Esophagus (tissue), 2 donors: Measurements from ENCODE around the gene ARPC4. TPM values are rescaled to one million over a fixed set of nuclear protein-coding genes. Genes with fewer than 3 reads are reported as not detected.

ENCODE experiments used
- H3K27ac ChIP-seq, 2 donors: one replicate each; pipeline ENCODE4 v1.5.1; 2013; ENCODE audit warnings: low read depth in 2 of 2, mild to moderate bottlenecking in 2 of 2, inconsistent platforms in 1 of 2, low read length in 1 of 2, moderate library complexity in 1 of 2
- H3K27me3 ChIP-seq, 2 donors: one replicate each; pipeline ENCODE4 v1.6.1; 2013; ENCODE audit warnings: low read length in 2 of 2, control low read depth in 1 of 2, mild to moderate bottlenecking in 1 of 2; ENCODE audit not compliant: insufficient read depth in 2 of 2, control insufficient read depth in 1 of 2
- H3K36me3 ChIP-seq, 2 donors: one replicate each; pipeline ENCODE4 v1.6.1; 2013; ENCODE audit warnings: low read length in 1 of 2; ENCODE audit not compliant: control insufficient read depth in 2 of 2, insufficient read depth in 2 of 2
- H3K4me1 ChIP-seq, 2 donors: one replicate each; pipeline ENCODE4 v1.6.1; 2013; ENCODE audit warnings: low read length in 1 of 2; ENCODE audit not compliant: control insufficient read depth in 2 of 2, insufficient read depth in 2 of 2
- H3K4me3 ChIP-seq, 2 donors: one replicate each; pipeline ENCODE4 v1.5.1; 2013; ENCODE audit warnings: low read length in 2 of 2, mild to moderate bottlenecking in 2 of 2, low read depth in 1 of 2, moderate library complexity in 1 of 2
- H3K9me3 ChIP-seq, 2 donors: one replicate each; pipeline ENCODE4 v1.6.1; 2013; ENCODE audit warnings: mild to moderate bottlenecking in 2 of 2, low read depth in 1 of 2, low read length in 1 of 2, moderate library complexity in 1 of 2; ENCODE audit not compliant: control insufficient read depth in 2 of 2, insufficient read depth in 1 of 2
- WGBS, 2 donors: extraction: QIAGEN DNeasy Blood & Tissue Kit; methylation state at CpG; one replicate each; pipeline ENCODE4 v1.1.7; 2013; 5-methylcytosine and 5-hydroxymethylcytosine counted together
- polyA plus RNA-seq, 2 donors: library from polyadenylated mRNA; stranded (reverse); fragments of 200-250 nt; gene quantifications; one replicate each; pipeline ENCODE4 v1.2.3, GENCODE V29; 2013
- donor health status: healthy with polysubstance abuse.
- donor health status: Bipolar disorder and iron deficiency.

ARPC4 gene
- polyA plus RNA-seq, 2 donors: 52.8 to 114 TPM

- Histone ChIP-seq H3K4me3 (peak overlapping the region; percentile 58 to 61), H3K27ac (peak overlapping the region; percentile 94 to 96), H3K4me1 (peaks cover 2 to 15% of the 10 kb centered on the region in 2 donors), H3K9me3 (no peaks in the 10 kb centered on the region), H3K27me3 (no peaks in the 10 kb centered on the region), H3K36me3 (peaks cover 5 to 14% of the 10 kb centered on the region in 2 donors)
- 37 to 38% methylated on average over 17 of the region's 17 CpGs for WGBS, 2 donors
Measured at GRCh38 chr3:9750556-9751411, 42.1 kb upstream of the ARPC4 start.

GRCh38 chr3:9754678-9755077 is 38.2 kb upstream of the ARPC4 start:
- WGBS, 2 donors: 63 to 69% methylated on average over 8 of the region's 8 CpGs
- Histone ChIP-seq H3K4me1 (peaks cover 0 to 15% of the 10 kb centered on the region in 2 donors), H3K36me3 (peaks cover 3 to 17% of the 10 kb centered on the region in 2 donors), H3K27me3 (no peaks in the 10 kb centered on the region), H3K4me3 (no peak overlapping the region), H3K9me3 (no peaks in the 10 kb centered on the region), H3K27ac (peak overlapping the region in 1 of 2 donors; percentile 34)

- Histone ChIP-seq H3K4me3 (no peak overlapping the region), H3K4me1 (peaks cover 2 to 4% of the 10 kb centered on the region in 2 donors), H3K9me3 (no peaks in the 10 kb centered on the region), H3K36me3 (peaks cover 3 to 22% of the 10 kb centered on the region in 2 donors), H3K27me3 (no peaks in the 10 kb centered on the region), H3K27ac (no peak overlapping the region)
- WGBS, 2 donors: 92 to 96% methylated on average over 11 to 13 of the region's 13 CpGs
Measured at GRCh38 chr3:9757427-9757826, 35.5 kb upstream of the ARPC4 start.

GRCh38 chr3:9760779-9761505 is 31.9 kb upstream of the ARPC4 start:
- no peaks in the 10 kb centered on the region for H3K27me3 ChIP-seq
- H3K27ac ChIP-seq: no peak overlapping the region
- 96% methylated on average over 10 of the region's 10 CpGs for WGBS, 2 donors
- H3K4me3 ChIP-seq: no peak overlapping the region
- peaks cover 2 to 3% of the 10 kb centered on the region in 2 donors for H3K4me1 ChIP-seq
- H3K9me3 ChIP-seq: no peaks in the 10 kb centered on the region
- H3K36me3 ChIP-seq: peaks cover 3 to 28% of the 10 kb centered on the region in 2 donors

- Histone ChIP-seq H3K27ac (no peak overlapping the region), H3K27me3 (no peaks in the 10 kb centered on the region), H3K36me3 (peaks cover 3 to 21% of the 10 kb centered on the region in 2 donors), H3K4me3 (no peak overlapping the region), H3K4me1 (peaks cover 2 to 3% of the 10 kb centered on the region in 2 donors), H3K9me3 (no peaks in the 10 kb centered on the region)
- WGBS, 2 donors: 88 to 91% methylated on average over 5 of the region's 5 CpGs
Measured at GRCh38 chr3:9761919-9762318, 31.0 kb upstream of the ARPC4 start.

- no peaks in the 10 kb centered on the region for H3K27me3 ChIP-seq
- 89 to 90% methylated on average over 8 of the region's 8 CpGs for WGBS, 2 donors
- peaks cover 3 to 13% of the 10 kb centered on the region in 2 donors for H3K36me3 ChIP-seq
- peaks cover 2 to 3% of the 10 kb centered on the region in 2 donors for H3K4me1 ChIP-seq
- H3K27ac ChIP-seq: no peak overlapping the region
- H3K4me3 ChIP-seq: no peak overlapping the region
- H3K9me3 ChIP-seq: no peaks in the 10 kb centered on the region
Measured at GRCh38 chr3:9762871-9763270, 30.0 kb upstream of the ARPC4 start.

GRCh38 chr3:9765865-9766264 is 27.0 kb upstream of the ARPC4 start:
- Histone ChIP-seq H3K27ac (no peak overlapping the region), H3K36me3 (peaks cover 0 to 9% of the 10 kb centered on the region in 2 donors), H3K4me1 (peaks cover 2 to 12% of the 10 kb centered on the region in 2 donors), H3K9me3 (no peaks in the 10 kb centered on the region), H3K4me3 (no peak overlapping the region), H3K27me3 (no peaks in the 10 kb centered on the region)
- WGBS, 2 donors: 89% methylated on average over 4 of the region's 4 CpGs

GRCh38 chr3:9767418-9767817 is 25.5 kb upstream of the ARPC4 start:
- Histone ChIP-seq H3K9me3 (no peaks in the 10 kb centered on the region), H3K4me3 (no peak overlapping the region), H3K27me3 (no peaks in the 10 kb centered on the region), H3K27ac (peak overlapping the region in 1 of 2 donors; percentile 6), H3K4me1 (peaks cover 0 to 12% of the 10 kb centered on the region in 2 donors), H3K36me3 (peaks cover 0 to 5% of the 10 kb centered on the region in 2 donors)
- WGBS, 2 donors: 65 to 79% methylated on average over 7 of the region's 7 CpGs

- Histone ChIP-seq H3K4me3 (no peak overlapping the region), H3K4me1 (peaks cover 0 to 8% of the 10 kb centered on the region in 2 donors), H3K9me3 (no peaks in the 10 kb centered on the region), H3K36me3 (no peaks in the 10 kb centered on the region), H3K27ac (no peak overlapping the region), H3K27me3 (no peaks in the 10 kb centered on the region)
- 65 to 73% methylated on average over 6 of the region's 6 CpGs for whole genome bisulfite sequencing, 2 donors
Measured at GRCh38 chr3:9768141-9768775, 24.6 kb upstream of the ARPC4 start.
